Right lobe of liver (tissue), 4 donors: Measurements from ENCODE around the gene OPCML.

ENCODE experiments used
- CTCF ChIP-seq, 4 donors: fragments of 200-600 bp in 3 of 4; fragments of 450-650 bp in 1 of 4; IDR thresholded peaks; one replicate each; pipeline versions ENCODE4 v1.5.1 to v1.8.0; 2016 to 2022; ENCODE audit warnings: antibody characterized with exemption in 4 of 4, mild to moderate bottlenecking in 2 of 4
- POLR2A ChIP-seq: fragments of 450-650 bp; IDR thresholded peaks from one replicate; pipeline ENCODE4 v1.6.1; 2017; ENCODE audit warnings: antibody characterized with exemption, mild to moderate bottlenecking
- donor health status: DM: no; HTN: no; CAD: no.
- donor health status: DM: no; HTN: no; CAD: no.
- donor health status: DM: no; HTN: yes; CAD: no.

GRCh38 chr11:132972565-132972964 is 559.7 kb downstream of the OPCML start:
- TF ChIP-seq CTCF (IDR thresholded peaks at IDR 0.05) = no peak
- TF ChIP-seq POLR2A = no peak
